GM20431 (cell line): ENCODE measurements around the gene NHSL2.

Experiments used
- in situ Hi-C: fragments of 300-500 bp; cut with MseI, MboI; formaldehyde crosslinking; loops from one replicate; pipeline ENCODE4 v1.15.0; 2020; ENCODE audit warnings: low sequenced_read_pairs; ENCODE audit not compliant: unreplicated experiment

Gene NHSL2

DNA sequence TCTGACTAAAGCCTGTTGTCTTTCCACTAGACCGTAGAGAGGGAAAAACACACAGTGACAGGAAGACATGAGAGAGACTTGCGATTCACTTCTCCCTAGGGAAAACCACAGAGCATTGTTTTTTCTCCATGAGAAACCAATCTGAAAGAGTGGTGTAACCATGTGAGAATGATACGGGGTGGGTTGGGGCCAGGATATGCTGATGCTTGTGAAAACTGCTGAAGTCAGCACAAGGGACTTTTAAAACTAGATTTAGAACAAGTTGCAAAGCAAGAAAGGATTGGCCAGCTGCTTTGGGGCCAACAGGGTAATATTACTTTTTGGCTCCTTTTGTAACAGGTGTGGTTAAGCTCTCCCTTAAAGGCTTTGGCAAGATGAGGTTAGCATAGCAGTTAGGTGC lies 66.1 kb downstream of the NHSL2 start:
- in situ Hi-C loops, result no loop called here

DNA sequence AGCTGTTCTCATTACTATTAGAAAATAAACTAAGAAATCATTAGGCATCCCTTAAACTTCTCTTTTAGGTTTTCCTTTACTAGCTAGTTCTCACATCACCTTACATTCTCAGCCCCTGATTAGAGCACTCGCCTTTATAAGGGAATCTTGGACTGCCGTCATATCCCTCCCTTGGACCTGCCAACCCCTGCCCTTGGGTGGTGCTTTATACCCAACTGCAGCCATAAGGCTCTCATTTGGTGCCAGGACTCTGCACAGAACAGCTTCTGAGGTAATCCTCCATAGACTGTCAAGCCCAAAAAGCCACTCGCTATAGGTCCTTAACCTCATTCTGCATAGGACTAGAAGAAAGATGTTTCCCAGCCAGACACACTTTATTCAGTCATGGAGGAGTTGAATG lies 67.5 kb downstream of the NHSL2 start:
- in situ Hi-C loops, result no loop called here

DNA sequence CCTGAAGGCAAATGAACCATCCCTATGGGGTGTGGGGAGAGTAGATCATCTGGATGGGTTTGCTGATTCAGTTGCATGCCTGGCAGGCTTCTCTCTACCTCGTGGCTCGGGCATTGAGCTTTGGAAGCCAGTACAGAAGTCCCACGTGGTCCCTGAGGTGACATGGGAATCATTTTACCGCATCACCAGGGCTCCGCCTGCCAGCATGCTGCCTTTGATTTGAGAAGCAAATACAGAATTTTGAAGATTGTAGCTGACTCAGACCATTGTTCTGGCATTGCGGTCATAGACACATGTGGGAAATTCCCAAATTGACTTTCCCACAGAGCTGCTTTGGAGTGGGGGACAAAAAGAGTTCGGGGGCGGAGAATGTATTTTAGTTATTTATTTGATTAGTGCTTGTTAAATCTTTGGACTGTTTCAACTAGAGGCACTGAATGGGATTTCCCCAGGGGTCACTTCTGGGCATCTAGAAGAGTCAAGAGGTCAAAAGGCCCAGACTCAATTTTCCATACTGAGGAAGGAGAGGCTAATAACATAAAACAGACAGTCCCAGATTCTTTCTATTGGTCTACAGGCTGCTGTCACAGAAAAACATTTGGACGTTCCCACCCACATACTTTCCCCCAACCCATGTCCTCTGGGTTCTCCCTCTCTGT lies 79.3 kb downstream of the NHSL2 start:
- in situ Hi-C loops, result no loop called here

DNA sequence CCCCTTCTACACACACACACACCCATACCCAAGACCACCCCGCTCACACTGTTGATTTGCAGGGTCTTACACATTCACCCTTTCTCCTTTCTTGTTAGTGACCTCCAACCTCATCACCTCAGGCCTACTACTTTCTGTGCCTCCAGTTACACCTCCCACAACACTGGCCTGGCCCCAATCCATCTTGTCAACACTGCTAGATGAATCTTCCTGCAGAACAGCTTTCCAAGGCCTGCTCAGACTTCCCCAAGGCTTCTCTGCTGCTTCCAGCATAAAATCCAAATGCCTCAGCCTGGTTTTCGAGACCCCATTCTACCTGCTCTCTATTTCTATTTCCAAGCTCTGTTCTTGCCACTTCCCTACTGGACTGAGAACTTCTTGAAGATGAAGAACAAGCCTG lies 79.9 kb downstream of the NHSL2 start:
- in situ Hi-C loops, result no loop called here

DNA sequence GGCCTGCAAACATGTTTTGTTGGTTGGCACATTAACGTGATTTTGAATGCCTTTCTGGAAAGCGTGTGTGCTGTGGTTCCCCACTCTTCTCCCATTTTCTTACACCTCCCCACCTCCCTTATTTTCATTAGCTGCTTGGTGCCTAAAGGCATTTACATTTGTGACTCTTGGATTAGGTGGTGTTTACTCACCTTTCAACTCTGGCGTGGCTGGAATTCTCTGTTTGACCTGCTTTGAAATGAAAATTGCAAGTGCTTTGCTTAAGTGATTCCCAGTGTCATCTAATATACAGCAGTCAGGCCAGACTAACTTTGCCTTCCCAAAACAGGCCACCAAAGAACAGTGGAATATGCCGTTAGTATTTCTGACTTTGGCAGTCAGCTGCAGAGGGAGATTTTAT lies 80.5 kb downstream of the NHSL2 start:
- in situ Hi-C loops, result no loop called here

DNA sequence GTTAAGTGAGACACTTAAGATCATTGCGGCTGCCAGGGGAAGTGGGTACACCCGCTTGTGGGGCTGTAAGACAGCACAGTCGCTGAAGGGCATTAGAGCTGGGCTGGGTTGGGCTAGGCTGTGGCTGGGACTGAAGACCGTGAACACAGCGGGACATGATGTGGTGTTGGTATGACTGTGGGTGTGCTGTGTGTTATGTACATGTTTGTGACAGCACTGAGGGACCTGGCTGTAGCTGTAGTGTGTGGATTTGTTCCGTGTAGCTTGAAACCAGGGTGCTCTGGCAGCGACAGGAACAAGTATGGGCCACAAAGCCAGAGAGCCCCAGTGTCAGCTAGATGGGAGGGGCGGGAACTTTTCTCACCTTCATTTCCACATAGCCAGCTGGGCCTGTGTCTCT lies 82.1 kb downstream of the NHSL2 start:
- in situ Hi-C loops, result no loop called here

DNA sequence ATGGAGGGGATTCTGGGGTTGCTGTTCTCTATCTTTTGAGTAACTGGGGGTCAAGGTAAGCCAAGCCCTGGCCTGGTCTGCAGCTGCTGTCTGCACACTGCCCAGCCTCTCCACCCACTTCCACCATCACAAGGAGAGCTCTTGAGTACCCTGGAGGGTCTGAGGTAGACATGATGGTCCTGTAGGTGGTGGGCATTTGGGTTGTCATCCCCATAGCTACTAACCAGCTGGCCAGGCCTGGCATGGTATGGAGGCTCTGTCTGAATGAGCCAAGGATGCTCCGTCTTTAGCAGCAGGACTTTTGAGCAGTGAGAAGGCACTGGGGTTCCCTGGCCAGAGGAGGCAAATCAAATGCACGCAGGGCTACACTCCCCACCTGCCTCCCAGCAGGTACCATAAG lies 82.7 kb downstream of the NHSL2 start:
- in situ Hi-C loops, result no loop called here

DNA sequence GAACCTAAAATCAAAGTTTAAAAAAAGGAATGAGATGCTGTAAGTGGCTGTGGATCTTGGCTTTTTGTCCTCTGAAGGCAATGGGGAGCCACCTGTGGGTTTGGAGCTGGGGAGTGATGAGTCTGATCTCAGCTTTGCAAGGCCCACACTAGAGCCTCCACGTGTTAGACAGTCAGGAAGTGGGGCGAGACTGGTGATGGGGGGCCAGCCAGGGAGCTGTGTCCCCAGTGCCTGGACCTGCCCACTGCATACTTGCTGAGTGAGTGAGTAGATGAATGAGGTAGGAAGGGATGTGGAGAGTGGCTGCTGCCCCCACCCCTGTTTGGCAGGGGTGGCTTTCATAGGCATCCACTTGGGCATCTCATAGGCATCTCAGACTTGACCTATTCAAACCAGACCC lies 84.0 kb downstream of the NHSL2 start:
- in situ Hi-C loops, result no loop called here

DNA sequence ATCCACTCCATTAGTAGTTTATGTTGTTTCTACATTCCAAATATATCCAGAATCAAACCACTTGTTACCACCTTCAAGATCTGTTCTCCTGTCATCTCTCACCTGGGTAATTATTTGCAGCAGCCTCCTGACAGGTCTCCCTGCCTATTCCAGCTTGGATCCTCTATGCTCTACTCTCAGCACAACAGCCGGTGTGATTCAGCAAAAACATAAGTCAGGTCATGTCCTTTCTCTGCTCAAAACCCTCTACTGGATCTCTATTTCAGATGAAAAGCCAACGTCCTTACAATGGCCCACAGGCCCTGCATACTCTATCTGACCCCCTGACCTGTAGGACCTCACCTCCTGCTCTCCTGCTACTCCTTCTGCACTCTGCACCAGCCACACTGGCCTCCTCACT lies 84.5 kb downstream of the NHSL2 start:
- in situ Hi-C loops, result no loop called here

DNA sequence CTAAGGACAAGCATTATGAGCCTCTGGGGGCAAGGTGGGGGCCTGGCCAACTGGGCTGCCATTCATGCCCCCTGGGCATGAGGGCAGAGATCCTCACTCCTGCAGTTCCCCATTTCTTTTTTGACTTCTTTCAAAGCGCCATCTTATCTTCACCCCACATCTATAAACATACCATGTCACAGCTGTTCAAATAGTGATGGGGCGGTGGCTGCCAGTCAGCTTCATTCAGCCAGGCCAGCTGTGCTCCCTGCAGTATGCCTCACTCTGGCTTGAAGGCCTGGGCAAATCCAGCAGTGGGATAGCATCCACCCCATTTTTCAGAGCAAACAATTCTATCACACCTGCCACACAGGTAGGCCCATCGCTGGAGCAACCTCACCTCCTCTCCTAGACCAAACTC lies 85.5 kb downstream of the NHSL2 start:
- in situ Hi-C loops, result no loop called here

DNA sequence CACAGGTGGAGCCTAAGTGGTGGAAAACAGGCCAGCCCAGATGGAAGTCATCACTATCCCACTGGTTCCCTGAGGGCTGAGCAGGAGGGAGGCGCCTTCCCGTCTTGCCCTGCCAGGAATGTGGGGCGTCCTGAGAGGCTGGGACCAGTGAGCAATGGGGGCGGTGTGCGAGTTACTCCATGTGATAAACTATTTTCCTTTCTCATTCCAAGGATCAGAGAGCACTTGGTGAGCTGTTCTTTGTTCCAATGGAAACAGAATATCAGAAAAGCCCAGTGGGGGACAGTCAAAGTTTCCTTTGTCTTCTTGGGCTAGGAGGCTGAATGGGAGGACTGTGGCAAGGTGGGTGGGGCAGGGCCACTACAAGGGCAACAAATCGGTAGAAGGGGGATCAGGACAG lies 86.2 kb downstream of the NHSL2 start:
- in situ Hi-C loops, result no loop called here

DNA sequence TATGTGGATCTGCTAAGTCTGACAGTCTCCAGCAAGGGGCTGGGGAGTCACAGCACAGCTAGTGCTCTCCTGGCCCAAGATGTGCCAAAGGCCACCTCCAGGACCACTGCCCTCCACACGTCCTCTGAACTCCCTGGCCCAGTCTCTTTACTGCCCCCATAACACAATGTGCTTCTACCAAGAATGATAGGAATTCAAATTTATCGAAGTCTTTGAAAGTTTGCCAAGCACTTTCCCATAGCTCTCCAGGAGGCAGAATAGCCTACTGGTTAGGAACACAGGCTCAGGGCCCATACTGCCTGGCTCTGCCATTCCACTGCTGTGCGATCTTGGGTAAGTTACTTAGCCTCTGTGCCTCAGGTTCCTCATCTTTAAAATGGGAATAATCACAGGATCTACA lies 86.7 kb downstream of the NHSL2 start:
- in situ Hi-C loops, result no loop called here

DNA sequence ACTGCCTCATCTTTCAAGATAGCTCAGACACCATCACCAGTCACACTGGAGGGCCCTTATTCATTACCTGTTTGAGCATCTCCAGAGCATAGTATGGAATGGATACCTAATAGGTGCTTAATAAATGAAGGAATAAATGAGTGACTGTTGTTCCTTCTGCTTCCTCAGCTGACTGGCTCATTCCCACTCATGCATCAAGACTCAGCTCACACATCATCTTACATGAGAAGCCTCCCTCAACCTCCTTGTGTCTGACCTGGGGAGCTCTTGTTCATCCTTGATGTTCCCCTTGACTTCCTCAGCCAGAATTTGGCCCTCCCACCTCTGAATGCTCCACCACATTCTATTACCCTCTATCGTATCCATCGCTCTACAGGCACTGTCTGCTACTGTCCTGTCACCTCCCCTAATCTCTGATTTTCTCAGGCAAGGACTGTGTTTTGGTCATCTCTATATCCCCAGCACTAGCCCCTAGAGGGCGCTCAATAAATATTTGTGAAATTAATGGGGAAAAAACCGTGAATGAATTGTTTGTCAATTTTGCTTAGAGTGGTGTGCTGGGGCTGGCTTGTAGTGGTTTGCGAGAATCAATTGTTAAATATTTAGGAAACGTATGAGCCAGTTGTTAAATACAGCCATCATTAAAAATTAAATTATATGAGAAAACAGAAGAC lies 88.3 kb downstream of the NHSL2 start:
- in situ Hi-C loops, result no loop called here

DNA sequence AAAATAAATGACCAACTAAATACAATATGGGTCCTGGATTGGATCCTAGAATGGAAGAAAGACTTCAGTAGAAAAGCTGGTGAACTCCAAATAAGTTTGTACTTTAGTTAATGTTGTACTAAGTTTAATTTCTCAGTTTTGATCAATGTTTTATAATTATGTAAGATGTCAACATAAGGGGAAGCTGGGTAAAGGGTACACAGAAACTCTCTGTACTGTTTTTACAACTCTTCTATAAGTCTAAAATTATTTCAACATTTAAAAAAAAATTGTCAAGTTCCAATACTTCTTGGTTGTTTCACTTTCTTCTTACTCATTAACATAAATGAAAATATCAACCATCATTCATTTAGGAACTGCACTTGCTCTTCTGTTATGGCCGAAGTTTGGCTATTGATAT lies 88.9 kb downstream of the NHSL2 start:
- in situ Hi-C loops, result no loop called here

DNA sequence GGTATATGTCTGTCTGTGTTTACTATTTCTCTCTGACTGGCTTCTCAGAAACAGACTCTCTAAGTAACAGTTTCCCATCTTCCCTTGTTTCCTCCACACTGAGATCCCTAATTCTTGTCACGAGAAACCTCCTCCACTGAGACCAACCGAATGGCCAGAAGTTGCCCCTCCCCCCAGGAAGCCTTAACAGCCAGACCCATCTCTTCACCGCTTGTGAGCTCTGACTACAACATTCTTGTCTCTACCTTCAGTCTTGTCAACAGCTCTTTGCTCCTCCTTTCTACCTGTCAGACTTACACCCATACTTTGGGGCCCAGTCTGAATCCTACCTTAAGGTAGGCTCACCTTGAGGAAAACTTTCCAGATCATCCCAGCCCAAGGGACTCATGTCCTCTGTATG lies 90.8 kb downstream of the NHSL2 start:
- in situ Hi-C loops, result loop anchor here (25.0 kb wide), 1 partner anchor 111 kb away; no protein-coding TSS in a partner anchor

DNA sequence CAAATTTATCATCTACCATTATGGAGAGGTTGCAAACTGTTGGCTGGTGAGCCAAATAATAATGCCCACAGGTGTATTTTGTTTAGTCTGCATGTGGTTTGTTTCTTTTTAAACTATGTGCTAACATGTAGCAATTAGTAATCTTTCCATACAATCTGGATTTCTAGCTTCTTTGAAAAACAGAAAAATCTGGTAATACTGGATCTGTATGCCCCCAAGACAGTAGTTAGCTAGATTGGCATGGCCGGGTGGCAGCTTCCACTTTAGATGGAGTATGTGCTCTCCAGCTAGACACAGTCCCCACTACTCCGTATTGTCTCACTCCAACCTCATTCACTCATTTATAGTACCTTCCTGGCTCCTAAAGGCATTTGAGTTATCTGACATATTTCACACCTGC lies 91.3 kb downstream of the NHSL2 start:
- in situ Hi-C loops, result loop anchor here (25.0 kb wide), 1 partner anchor 110 kb away; no protein-coding TSS in a partner anchor

DNA sequence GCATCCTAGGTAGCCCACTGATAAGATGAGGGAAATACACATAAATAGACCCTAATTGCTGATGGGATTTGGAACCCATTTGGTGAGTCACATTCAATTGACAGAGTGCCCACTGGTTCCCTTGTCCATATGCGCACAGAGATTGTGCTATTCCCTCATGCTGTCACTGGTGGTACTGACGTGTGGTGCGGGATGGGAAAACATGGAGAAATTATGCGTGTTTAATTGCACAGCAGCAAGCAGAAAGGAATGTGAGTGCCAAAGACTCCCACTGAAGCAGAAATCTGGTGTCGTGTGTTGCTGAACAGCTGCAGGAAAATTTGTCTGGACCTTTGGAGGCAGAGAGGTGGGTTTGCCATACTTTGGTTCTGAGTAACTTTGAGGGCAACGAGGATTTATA lies 92.2 kb downstream of the NHSL2 start:
- in situ Hi-C loops, result loop anchor here (25.0 kb wide), 1 partner anchor 109 kb away; no protein-coding TSS in a partner anchor

DNA sequence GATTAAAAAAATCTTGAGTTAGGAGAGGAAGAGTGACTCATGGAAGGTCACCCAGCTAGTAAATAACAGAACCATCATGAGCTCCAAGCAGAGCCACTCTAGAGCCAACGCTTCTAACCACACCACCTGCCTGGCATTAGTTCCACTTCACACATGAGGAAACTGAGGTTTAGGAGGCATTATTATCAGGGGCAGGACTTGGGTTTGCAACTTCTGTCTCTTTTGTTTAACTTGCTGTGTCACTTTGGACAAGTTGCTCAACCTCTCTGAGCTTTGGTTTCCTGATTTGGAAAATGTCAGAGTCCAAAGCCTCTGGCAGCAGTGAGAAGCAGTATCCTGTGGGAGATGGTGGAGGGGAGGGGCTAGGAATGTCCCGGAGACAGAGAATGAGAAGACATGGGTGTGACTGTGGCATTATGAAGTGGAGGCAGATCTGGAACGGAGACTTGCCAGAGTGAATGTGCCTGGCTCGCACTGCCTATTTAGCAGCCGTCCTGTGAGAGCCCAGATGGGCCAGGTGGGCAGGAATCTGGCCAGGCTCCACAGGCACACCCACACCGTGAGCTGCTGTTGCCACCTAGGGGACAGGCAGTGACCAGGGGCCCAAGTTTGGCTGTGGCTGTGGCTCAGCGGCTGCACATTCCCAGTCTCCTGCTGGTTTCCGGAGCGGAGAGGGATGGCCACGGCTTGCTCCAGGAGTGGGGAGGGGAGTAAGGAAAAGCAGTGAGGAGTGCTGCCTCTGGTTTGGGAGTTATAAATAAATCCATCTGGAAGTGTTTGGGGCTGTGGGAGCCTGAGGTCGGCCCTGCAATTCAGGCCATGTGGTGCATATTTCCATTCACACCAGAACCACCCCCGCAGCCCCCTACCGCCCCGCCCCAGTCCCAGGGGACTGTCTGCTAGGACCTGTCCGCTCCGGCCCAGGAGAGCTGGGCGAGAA lies 93.4 kb downstream of the NHSL2 start:
- in situ Hi-C loops, result loop anchor here (25.0 kb wide), 1 partner anchor 108 kb away; no protein-coding TSS in a partner anchor

DNA sequence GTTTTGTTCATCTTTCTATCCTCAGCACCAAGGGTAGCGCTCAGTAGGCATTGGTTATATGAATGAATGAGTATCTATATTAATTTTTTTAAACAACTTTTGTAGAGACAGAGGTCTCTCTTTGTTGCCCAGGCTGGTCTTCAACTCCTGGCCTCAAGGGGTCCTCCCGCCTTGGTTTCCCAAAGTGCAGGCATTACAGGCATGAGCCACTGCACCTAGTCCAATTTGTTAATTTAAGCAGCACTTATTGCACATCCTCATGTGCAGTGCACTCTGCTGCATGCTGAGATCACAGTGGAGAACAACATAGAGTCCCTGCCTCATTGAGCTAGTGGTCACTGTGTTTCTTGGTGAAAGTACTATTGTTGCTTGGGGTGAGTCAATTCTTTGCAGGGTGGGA lies 94.4 kb downstream of the NHSL2 start:
- in situ Hi-C loops, result loop anchor here (25.0 kb wide), 1 partner anchor 107 kb away; no protein-coding TSS in a partner anchor

DNA sequence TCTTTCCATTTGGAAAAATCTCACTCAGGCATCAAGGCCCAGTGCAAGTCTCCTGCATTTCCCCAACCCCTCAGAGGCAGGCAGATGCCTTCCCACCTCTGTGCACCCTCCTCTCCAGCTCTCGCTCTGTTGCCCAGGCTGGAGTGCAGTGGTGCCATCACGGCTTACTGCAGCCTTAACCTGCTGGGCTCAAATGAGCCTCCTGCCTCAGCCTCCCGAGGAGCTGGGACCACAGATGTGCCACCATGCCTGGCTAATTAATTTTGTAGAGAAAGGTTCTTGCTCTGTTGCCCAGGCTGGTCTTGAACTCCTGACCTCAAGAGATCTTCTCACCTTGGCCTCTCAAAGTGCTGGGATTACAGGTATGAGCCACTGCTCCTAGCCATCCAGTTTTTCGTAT lies 95.8 kb downstream of the NHSL2 start:
- in situ Hi-C loops, result loop anchor here (25.0 kb wide), 1 partner anchor 106 kb away; no protein-coding TSS in a partner anchor

DNA sequence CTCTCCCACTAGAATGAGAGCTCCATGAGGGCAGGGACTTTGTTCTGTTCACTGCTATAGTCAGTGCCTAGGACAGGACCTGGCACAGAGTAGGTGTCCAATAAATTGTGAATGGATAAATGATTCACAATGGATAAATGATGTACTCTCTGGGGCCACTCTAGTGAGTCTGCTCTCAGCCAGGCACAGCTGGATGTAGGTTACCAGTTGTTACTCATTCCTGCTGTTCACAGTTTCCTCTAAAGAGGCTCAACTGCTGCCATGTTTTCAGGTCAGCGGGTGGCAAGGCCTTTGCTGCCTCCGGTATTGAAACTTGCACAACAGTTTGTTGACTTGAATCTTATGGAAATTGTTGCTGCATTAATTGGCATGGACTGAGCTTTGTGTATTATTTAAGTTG lies 99.1 kb downstream of the NHSL2 start:
- in situ Hi-C loops, result loop anchor here (25.0 kb wide), 1 partner anchor 103 kb away; no protein-coding TSS in a partner anchor
